Loucy (cell line): ENCODE data around the gene HDC.

Experiments
- EZH2phosphoT487 ChIP-seq: fragments of 200-600 bp; IDR thresholded peaks from 2 replicates; pipeline ENCODE4 v1.6.1; 2018; ENCODE audit warnings: antibody characterized with exemption, mild to moderate bottlenecking, moderate library complexity, borderline replicate concordance
- TF ChIP-seq, protein P1 (sequence below): fragments of 200-600 bp; sonication (generic); conservative IDR thresholded peaks from 2 replicates; pipeline ENCODE4 v1.5.1; 2014; ENCODE audit warnings: mild to moderate bottlenecking, antibody characterized with exemption, low read length

DNA sequence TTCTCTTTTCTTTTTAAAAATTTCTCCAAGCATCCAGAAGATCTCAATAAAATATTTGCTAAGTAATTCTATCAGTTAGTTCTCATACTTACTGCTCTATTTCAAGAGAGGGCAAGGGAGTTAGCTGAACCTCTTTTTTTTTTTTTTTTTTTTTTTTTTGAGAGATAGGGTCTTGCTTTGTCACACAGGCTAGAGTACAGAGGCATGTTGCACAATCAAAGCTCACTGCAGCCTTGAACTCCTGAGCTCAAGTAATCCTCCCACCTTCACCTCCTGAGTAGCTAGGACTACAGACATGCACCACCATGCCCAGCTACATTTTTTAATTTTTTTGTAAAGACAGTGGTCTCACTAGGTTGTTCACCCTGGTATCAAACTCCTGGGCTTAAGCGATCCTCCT, 21.4 kb downstream of the HDC start:
- TF ChIP-seq, protein P1, sequence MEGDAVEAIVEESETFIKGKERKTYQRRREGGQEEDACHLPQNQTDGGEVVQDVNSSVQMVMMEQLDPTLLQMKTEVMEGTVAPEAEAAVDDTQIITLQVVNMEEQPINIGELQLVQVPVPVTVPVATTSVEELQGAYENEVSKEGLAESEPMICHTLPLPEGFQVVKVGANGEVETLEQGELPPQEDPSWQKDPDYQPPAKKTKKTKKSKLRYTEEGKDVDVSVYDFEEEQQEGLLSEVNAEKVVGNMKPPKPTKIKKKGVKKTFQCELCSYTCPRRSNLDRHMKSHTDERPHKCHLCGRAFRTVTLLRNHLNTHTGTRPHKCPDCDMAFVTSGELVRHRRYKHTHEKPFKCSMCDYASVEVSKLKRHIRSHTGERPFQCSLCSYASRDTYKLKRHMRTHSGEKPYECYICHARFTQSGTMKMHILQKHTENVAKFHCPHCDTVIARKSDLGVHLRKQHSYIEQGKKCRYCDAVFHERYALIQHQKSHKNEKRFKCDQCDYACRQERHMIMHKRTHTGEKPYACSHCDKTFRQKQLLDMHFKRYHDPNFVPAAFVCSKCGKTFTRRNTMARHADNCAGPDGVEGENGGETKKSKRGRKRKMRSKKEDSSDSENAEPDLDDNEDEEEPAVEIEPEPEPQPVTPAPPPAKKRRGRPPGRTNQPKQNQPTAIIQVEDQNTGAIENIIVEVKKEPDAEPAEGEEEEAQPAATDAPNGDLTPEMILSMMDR, result no peak
- TF ChIP-seq EZH2phosphoT487, result no peak
